ENCODE results near the gene TPD52L1. TPM values are rescaled to one million over a fixed set of nuclear protein-coding genes. Genes with fewer than 3 reads are reported as not detected.

Gene TPD52L1
- total and polyA plus RNA-seq, 4 donors = 15.6 to 43.5 (median 16.7) TPM

GRCh38 chr6:125232466-125232865 lies 78.9 kb downstream of the TPD52L1 start:
- ATAC-seq (ENCODE audit: insufficient read depth, low FRiP score) = no peak

GRCh38 chr6:125233202-125233601 lies 79.6 kb downstream of the TPD52L1 start:
- DNase-seq = no peak
- WGBS, 2 donors = 64 to 73% methylated on average over 3 of the region's 3 CpGs
- Histone ChIP-seq H3K27me3 (ENCODE audit: control insufficient read depth in 3 of 3, insufficient read depth in 3 of 3, low read length in 2 of 3) (no peaks in the 10 kb centered on the region), H3K9ac (ENCODE audit: insufficient read depth in 1 of 2, low read length in 2 of 2) (no peak overlapping the region), H3K4me1 (ENCODE audit: control insufficient read depth in 5 of 5, insufficient read depth in 5 of 5, low read length in 5 of 5) (peaks cover 0 to 3% (median 2%) of the 10 kb centered on the region in 5 donors), H3K9me3 (ENCODE audit: control insufficient read depth in 4 of 4, insufficient read depth in 3 of 4, low read length in 3 of 4) (no peaks in the 10 kb centered on the region), H3K4me3 (no peak overlapping the region), H3K27ac (ENCODE audit: low read depth in 1 of 2, low read length in 1 of 2) (no peak overlapping the region), H3K36me3 (ENCODE audit: control insufficient read depth in 4 of 4, insufficient read depth in 4 of 4, low read length in 4 of 4) (no peaks in the 10 kb centered on the region)
- TF ChIP-seq CTCF (IDR thresholded peaks at IDR 0.05; ENCODE audit: control extremely low read depth, extremely low read depth) = no peak
- ATAC-seq (ENCODE audit: insufficient read depth, low FRiP score) = no peak

More at GRCh38 chr6:125232466-125232865, 78.9 kb downstream of the TPD52L1 start:
- Histone ChIP-seq H3K4me3 (no peak overlapping the region), H3K9me3 (ENCODE audit: control insufficient read depth in 4 of 4, insufficient read depth in 3 of 4, low read length in 3 of 4) (no peaks in the 10 kb centered on the region), H3K4me1 (ENCODE audit: control insufficient read depth in 5 of 5, insufficient read depth in 5 of 5, low read length in 5 of 5) (peaks cover 0 to 3% (median 2%) of the 10 kb centered on the region in 5 donors), H3K27ac (ENCODE audit: low read depth in 1 of 2, low read length in 1 of 2) (no peak overlapping the region), H3K27me3 (ENCODE audit: control insufficient read depth in 3 of 3, insufficient read depth in 3 of 3, low read length in 2 of 3) (no peaks in the 10 kb centered on the region), H3K9ac (ENCODE audit: insufficient read depth in 1 of 2, low read length in 2 of 2) (no peak overlapping the region), H3K36me3 (ENCODE audit: control insufficient read depth in 4 of 4, insufficient read depth in 4 of 4, low read length in 4 of 4) (no peaks in the 10 kb centered on the region)
- peak in 1 of 3 donors; percentile 25 for DNase-seq
- TF ChIP-seq CTCF (IDR thresholded peaks at IDR 0.05; ENCODE audit: control extremely low read depth, extremely low read depth) = no peak
- 81 to 89% methylated on average over 1 of the region's 1 CpG for WGBS, 2 donors

DNA sequence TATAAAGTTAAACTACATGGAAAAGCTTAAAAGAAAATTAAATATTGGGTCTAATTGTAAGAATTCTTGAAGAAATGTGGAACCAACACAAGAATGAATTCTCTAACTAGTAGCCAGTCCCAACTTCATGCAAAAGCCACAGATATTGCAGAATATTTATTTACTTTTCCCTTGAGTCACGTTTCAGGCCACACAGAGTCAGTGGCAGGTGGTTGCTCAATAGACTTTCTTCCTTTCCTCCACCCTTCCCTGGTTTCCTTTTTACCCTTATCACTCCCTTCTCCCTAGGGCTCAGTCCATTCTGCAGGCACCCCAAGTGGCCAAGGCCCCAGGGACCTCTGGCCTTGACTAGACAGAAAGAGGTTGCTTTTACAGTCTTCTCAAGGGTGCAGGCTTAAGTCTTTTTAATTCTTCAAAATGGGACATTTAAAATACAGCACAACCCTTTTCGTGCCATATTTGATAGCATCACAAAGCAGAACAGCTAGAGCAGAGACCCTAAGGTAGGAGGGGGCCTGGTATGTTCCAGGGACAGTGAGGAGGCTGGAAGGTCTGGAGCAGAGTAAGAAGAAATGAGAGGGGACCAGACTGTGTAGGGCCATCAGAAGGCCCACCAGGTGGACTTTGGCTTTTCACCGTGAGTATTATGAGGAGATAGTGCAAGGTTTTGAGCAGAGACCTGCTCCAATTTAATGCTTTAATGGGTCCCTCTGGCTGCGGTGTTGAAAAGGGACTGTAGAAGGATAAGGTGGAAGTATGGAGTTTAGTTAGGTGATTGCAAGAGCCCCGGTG lies 83.2 kb downstream of the TPD52L1 start:
- ATAC-seq (ENCODE audit: insufficient read depth, low FRiP score) = no peak
- no peaks in the 10 kb centered on the region for H3K36me3 ChIP-seq (ENCODE audit: control insufficient read depth in 4 of 4, insufficient read depth in 4 of 4, low read length in 4 of 4)
- no peak for TF ChIP-seq CTCF (IDR thresholded peaks at IDR 0.05; ENCODE audit: control extremely low read depth, extremely low read depth)

More for the DNA sequence above, 83.2 kb downstream of the TPD52L1 start:
- Histone ChIP-seq H3K9ac (ENCODE audit: insufficient read depth in 1 of 2, low read length in 2 of 2) (no peak overlapping the region), H3K27me3 (ENCODE audit: control insufficient read depth in 3 of 3, insufficient read depth in 3 of 3, low read length in 2 of 3) (no peaks in the 10 kb centered on the region), H3K4me1 (ENCODE audit: control insufficient read depth in 5 of 5, insufficient read depth in 5 of 5, low read length in 5 of 5) (peaks cover 0 to 2% (median 0%) of the 10 kb centered on the region in 5 donors), H3K9me3 (ENCODE audit: control insufficient read depth in 4 of 4, insufficient read depth in 3 of 4, low read length in 3 of 4) (no peaks in the 10 kb centered on the region), H3K27ac (ENCODE audit: low read depth in 1 of 2, low read length in 1 of 2) (no peak overlapping the region), H3K4me3 (no peak overlapping the region)
- WGBS, 2 donors = 81 to 82% methylated on average over 5 of the region's 5 CpGs
- no peak for DNase-seq

Measured in lung (tissue), 12 donors.